ENCODE results near the gene TLR1. TPM values are rescaled to one million over a fixed set of nuclear protein-coding genes. Genes with fewer than 3 reads are reported as not detected.

The TLR1 gene
- total RNA-seq, 1 donor from 2014 or later: 43.0 TPM

DNA sequence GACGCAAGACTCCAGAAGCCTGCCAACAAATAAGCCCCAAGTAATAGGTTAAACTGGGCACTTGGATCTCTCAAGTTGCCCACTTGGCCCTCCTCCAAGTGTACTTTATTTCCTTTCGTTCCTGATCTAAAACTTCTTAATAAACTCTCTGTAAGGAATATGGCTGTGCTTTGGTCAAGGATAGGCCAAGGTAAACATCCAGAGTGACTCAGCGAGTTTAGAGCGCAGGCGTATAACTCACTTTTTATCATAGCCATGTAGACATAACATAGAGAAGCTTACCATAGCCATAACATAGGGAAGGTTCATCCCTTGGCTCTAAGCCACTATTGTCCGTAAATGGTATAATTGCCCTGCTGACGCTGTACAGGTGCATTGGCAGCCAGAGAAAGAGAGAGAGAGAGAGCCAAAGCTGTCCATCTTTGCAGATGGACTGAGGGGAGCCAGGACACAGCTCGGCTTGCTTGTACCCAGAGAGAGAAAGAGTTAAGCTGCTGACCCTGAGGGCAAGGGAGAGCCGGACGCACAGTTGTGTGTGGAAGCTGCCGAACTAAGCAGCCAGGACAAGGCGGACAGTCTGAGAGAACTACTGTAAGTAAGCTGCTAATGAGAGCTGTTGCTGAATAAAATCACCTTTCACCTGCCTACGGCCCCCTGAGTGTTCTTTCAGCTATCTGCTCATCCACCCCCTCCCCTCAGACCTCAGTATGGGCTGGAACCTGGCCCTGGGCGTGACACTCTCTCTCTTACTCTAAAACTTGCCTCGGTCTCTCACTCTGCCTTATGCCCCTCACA is 1.8 kb downstream of the TLR1 start:
- Mint-ChIP-seq H3K9me3 (peaks cover 18% of the 10 kb centered on the region), H3K4me1 (peaks cover 67% of the 10 kb centered on the region), H3K27me3 (no peaks in the 10 kb centered on the region), H3K4me3 (peak overlapping the region; percentile 86), H3K36me3 (ENCODE audit: low read depth) (peaks cover 67% of the 10 kb centered on the region), H3K27ac (peak overlapping the region; percentile 93)
- intact Hi-C loops (cut with micrococcal nuclease): loop anchor here (10.0 kb wide), 1 partner anchor 1392 kb away; the partner anchor contains the start of gene RHOH
- DNase-seq (no peak), ATAC-seq (ENCODE audit: low read depth) (no peak)
- POLR2A ChIA-PET: interaction anchor here (0.9 to 5.1 kb wide), 9 partner anchors 9 to 656 kb away, joined by 3 to 140 read pairs (median 34); partner anchors contain the start of genes LIAS, RPL9, TLR10 and TLR6
- CTCF ChIA-PET: interaction anchor here (1.9 to 4.8 kb wide), 5 partner anchors 8 to 59 kb away, joined by 8 to 84 read pairs (median 22); partner anchors contain the start of gene TLR10
- TF ChIP-seq, protein P1, sequence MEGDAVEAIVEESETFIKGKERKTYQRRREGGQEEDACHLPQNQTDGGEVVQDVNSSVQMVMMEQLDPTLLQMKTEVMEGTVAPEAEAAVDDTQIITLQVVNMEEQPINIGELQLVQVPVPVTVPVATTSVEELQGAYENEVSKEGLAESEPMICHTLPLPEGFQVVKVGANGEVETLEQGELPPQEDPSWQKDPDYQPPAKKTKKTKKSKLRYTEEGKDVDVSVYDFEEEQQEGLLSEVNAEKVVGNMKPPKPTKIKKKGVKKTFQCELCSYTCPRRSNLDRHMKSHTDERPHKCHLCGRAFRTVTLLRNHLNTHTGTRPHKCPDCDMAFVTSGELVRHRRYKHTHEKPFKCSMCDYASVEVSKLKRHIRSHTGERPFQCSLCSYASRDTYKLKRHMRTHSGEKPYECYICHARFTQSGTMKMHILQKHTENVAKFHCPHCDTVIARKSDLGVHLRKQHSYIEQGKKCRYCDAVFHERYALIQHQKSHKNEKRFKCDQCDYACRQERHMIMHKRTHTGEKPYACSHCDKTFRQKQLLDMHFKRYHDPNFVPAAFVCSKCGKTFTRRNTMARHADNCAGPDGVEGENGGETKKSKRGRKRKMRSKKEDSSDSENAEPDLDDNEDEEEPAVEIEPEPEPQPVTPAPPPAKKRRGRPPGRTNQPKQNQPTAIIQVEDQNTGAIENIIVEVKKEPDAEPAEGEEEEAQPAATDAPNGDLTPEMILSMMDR (IDR thresholded peaks at IDR 0.05): no peak

DNA sequence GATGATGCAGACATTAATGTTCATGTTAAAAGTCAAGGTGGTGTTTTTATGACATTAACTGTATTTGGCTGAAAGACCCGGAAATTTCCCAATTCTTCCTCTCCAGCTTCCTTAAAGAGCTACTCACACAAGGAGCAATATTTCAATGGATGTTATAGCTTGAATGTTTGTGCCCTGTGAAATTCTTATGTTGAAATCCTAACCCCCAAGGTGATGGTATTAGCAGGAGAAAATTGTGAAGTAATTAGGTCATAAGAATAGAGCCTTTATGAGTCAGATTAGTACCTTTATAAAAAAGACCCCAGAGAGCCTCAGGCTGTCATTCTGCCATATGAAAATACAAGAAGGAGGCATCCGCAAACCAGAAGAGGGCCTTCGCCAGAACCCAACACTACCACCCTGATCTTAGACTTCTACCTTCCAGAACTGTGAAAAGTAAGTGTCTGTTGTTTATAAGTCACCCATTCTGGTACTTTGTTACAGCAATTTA is 3.6 kb downstream of the TLR1 start:
- Mint-ChIP-seq H3K4me1 (peaks cover 59% of the 10 kb centered on the region), H3K27ac (peak overlapping the region; percentile 50), H3K36me3 (ENCODE audit: low read depth) (peaks cover 85% of the 10 kb centered on the region), H3K9me3 (peaks cover 26% of the 10 kb centered on the region), H3K4me3 (no peak overlapping the region), H3K27me3 (no peaks in the 10 kb centered on the region)
- DNase-seq: no peak
- ATAC-seq (ENCODE audit: low read depth): no peak
- ChIA-PET CTCF (interaction anchor here (0.8 to 5.2 kb wide), 3 partner anchors 19 to 60 kb away, joined by 3 to 27 read pairs (median 7); partner anchors contain the start of gene TLR10), POLR2A (interaction anchor here (0.9 to 2.1 kb wide), 4 partner anchors 15 to 39 kb away, joined by 5 to 9 read pairs (median 6); partner anchors contain the start of gene TLR10)
- TF ChIP-seq, protein P1 (IDR thresholded peaks at IDR 0.05): no peak
- intact Hi-C loops (cut with micrococcal nuclease): loop anchor here (10.0 kb wide), 1 partner anchor 1394 kb away; the partner anchor contains the start of gene RHOH

DNA sequence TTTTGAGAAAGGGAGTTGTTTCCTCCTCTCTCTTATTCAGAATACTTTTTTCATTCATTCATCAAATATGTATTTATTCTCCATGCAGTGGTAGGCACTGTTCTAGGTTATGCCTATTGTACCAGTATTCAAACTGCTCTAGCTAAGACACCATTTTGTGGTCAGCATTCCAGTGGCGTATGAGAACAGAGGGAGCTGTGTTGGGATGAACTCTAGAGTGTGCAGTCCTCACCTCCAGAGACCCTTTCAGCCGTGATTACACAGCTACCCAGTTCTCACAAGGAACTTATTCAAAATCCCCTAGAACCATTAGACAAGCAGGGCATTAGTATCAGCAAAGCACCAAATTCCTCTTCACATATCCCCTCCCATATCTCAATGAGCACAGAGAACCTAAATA is 4.2 kb downstream of the TLR1 start:
- Mint-ChIP-seq H3K4me3 (no peak overlapping the region), H3K27me3 (no peaks in the 10 kb centered on the region), H3K4me1 (peaks cover 52% of the 10 kb centered on the region), H3K36me3 (ENCODE audit: low read depth) (peaks cover 91% of the 10 kb centered on the region), H3K27ac (peak overlapping the region; percentile 4), H3K9me3 (peaks cover 30% of the 10 kb centered on the region)
- POLR2A ChIA-PET: interaction anchor here (0.9 to 2.1 kb wide), 4 partner anchors 14 to 39 kb away, joined by 5 to 9 read pairs (median 6); partner anchors contain the start of gene TLR10
- TF ChIP-seq, protein P1 (IDR thresholded peaks at IDR 0.05): no peak
- intact Hi-C loops (cut with micrococcal nuclease): loop anchor here (10.0 kb wide), 1 partner anchor 1394 kb away; the partner anchor contains the start of gene RHOH
- CTCF ChIA-PET: interaction anchor here (0.8 to 5.2 kb wide), 3 partner anchors 18 to 60 kb away, joined by 3 to 27 read pairs (median 7); partner anchors contain the start of gene TLR10
- DNase-seq (no peak), ATAC-seq (ENCODE audit: low read depth) (no peak)

DNA sequence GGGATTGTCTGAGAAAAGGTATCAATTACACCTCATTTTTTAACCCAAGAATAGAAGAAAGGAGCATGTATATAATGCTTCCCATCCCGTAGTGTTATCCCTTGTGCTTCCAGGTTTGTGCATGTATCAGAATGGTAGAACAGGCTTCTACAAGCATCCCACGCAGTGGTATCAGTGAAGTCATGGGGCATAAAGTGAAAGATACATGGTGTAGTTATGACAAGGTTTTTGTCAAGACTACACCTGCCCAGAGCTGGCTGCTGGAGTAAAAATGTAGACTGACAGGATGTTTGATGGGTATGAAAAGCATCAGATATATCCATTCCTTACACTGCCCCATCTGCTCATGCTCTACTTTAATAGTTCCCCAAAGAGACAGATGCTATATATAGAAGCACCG is 9.5 kb downstream of the TLR1 start:
- no peak for DNase-seq
- CTCF ChIA-PET: interaction anchor here (0.9 to 1.9 kb wide), 4 partner anchors 9 to 64 kb away, joined by 3 to 8 read pairs (median 4); partner anchors contain the start of genes TLR1 and TLR10
- H3K4me1 Mint-ChIP-seq: peaks cover 14% of the 10 kb centered on the region
- POLR2A ChIA-PET: interaction anchor here (0.7 to 2.6 kb wide), 5 partner anchors 8 to 1262 kb away, joined by 3 to 18 read pairs (median 6); partner anchors contain the start of genes N4BP2, TLR1 and TLR10
- TF ChIP-seq, protein P1 (IDR thresholded peaks at IDR 0.05): no peak
- intact Hi-C loops (cut with micrococcal nuclease): no loop called here
- no peak overlapping the region for H3K27ac Mint-ChIP-seq
- no peak for ATAC-seq (ENCODE audit: low read depth)
- no peaks in the 10 kb centered on the region for H3K27me3 Mint-ChIP-seq
- H3K9me3 Mint-ChIP-seq: peaks cover 37% of the 10 kb centered on the region
- no peak overlapping the region for H3K4me3 Mint-ChIP-seq
- H3K36me3 Mint-ChIP-seq (ENCODE audit: low read depth): peaks cover 87% of the 10 kb centered on the region

All from activated B cell treated with CpG ODN at 0.5 μM for 24 hours (primary cell).